NCI-H1694 treated with DMSO at 0.1 percent for 48 hours (cell line): ENCODE measurements around the gene NRXN3.

ENCODE experiments used
- DNase-seq: peaks from one replicate; lab custom pipeline; 2025; lab: John Stamatoyannopoulos, UW

The NRXN3 gene

GRCh38 chr14:79584679-79585078, 1414.5 kb downstream of the NRXN3 start:
- peak; percentile 43 for DNase-seq

DNA sequence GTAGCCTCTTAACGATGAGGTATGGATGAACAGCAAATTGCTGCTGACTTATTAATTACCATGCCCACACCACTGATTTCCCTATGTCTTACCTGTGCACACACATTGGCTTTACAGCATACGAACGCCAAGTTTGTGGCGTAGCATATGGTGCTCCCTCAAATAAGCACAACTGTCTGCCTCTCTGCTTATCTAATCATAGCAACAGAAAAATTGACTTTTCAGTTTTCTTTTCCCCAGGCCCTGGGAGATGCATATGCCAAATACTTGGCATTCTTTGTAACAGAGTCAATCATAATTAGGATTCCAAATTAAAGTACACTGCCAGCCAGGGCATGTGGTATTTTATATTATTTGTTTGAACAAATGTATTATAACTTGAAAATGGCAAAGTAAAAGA, 1415.7 kb downstream of the NRXN3 start:
- peak; percentile 79 for DNase-seq

GRCh38 chr14:79586416-79586815, 1416.2 kb downstream of the NRXN3 start:
- DNase-seq, result no peak

- no peak for DNase-seq
Measured at GRCh38 chr14:79586989-79587598, 1416.9 kb downstream of the NRXN3 start.

DNA sequence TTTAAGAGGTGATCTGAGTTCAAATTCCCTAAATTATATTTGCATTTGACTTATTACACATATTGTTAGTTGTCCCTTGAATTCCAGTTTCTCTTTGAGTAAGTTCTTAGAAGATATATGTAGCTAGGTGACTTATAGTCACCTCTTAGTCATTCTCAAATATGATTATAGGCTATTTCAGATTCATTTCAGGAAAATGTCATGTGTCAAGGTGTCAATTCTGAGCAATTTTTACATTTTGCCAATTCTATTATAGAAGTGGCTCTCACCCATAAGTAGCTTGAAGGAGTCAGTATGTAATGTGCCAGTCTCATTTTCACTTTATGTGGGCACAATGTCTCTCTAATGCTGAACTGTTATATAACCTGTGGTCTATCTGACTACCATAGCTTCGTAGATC, 1417.7 kb downstream of the NRXN3 start:
- no peak for DNase-seq

- DNase-seq, result no peak
Measured at GRCh38 chr14:79588398-79588797, 1418.2 kb downstream of the NRXN3 start.

- no peak for DNase-seq
Measured at GRCh38 chr14:79596551-79596950, 1426.4 kb downstream of the NRXN3 start.

DNA sequence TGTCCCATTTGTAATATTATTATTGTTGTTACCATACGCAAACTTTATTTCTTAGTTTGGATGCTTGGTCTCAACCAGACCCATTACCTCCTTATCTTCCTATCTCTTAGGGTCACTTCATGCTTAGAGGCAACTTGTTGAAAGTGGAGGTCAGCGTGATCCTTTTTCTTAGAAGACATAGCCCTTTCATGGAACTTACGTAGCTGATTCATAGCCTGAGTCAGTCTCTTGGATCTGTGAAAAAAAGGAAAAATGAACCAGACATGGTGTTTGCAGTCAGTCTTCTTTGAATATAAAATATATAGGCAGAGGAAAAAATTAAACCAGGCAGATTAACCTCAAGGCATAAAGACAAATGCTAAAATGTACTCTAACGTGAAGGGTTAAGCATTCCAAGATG, 1427.4 kb downstream of the NRXN3 start:
- no peak for DNase-seq

DNA sequence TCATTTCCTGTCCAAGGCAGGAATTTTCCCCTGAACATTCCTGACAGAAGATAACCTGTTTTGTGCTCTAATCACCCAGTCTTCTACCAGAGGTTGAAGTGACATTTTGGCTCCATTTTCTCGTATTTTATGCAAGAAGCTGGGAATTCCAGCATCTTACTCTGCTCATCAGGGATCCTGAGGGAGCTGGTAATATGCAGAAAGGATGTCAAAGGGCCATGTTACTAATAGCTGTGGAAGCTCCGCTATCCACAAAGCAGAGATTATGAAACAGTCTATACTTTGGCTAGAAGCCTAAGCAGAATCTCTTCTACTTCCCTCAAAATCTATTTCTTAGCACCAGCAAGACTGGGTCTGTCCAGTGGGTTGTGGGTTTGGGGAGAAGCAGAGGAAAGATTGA, 1428.2 kb downstream of the NRXN3 start:
- no peak for DNase-seq

DNA sequence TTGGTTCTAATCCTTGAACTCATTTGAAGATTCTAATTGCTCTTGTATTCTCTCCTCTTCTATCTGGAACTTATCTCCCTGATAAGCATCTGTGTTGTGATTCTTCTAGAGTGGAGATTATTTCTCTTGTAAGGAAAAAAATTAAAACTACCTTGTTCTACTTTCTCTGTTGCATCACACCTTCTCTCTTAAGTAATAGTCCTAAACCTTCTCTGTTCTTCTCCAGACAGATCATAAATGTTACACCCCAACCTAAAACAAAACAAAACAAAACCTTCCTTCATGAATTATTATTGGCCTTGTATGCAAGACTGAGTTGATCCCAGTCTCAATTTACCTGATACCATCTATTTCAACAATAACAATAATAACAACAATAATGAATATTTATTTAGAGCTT, 1429.1 kb downstream of the NRXN3 start:
- DNase-seq, result no peak

- no peak for DNase-seq
Measured at GRCh38 chr14:79600406-79600805, 1430.2 kb downstream of the NRXN3 start.

- DNase-seq, result no peak
Measured at GRCh38 chr14:79601579-79601978, 1431.4 kb downstream of the NRXN3 start.

GRCh38 chr14:79602045-79602444, 1431.9 kb downstream of the NRXN3 start:
- no peak for DNase-seq

DNA sequence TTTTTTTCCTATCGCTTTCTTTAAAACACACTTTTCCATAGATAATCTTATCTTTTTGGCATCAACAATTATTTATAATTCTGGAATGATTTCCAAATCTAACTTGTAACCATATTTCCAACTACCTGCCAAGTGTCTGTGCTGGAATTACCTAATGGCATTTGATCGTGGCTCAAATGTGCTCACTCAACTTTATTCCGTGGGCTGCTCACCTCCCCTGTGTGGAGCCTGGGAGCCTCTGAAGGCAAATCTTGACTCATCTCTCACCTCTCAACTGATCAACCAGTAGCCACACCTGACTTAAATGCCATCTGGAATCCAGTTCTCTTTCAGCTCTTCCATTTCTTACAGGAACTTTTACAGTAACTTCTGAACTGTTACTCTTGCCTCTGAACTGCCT, 1432.6 kb downstream of the NRXN3 start:
- DNase-seq, result no peak

- DNase-seq, result peak; percentile 97
Measured at GRCh38 chr14:79605849-79606248, 1435.7 kb downstream of the NRXN3 start.

DNA sequence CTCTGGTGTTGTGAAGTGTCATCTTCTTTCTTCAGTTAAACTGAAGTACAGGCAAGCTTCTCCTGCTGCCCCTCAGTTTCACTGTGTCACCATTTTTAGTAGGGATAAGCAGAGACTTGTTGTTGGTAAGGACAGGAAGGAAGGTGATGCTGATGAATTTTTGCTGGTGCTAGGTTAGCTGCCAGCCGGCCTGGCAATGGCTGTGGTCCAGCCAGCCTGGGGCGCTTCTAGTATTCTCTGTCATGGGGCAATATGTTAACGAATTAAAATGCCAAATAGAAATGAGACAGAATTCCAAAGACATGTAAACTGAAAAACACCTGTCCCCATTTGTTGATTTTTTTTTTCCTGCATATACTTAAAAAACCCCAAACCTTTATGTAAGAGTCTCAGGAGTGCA, 1438.3 kb downstream of the NRXN3 start:
- peak; percentile 92 for DNase-seq

GRCh38 chr14:79613625-79614024, 1443.5 kb downstream of the NRXN3 start:
- DNase-seq, result no peak

GRCh38 chr14:79614448-79614847, 1444.3 kb downstream of the NRXN3 start:
- DNase-seq, result no peak

- no peak for DNase-seq
Measured at GRCh38 chr14:79627058-79627457, 1456.9 kb downstream of the NRXN3 start.

DNA sequence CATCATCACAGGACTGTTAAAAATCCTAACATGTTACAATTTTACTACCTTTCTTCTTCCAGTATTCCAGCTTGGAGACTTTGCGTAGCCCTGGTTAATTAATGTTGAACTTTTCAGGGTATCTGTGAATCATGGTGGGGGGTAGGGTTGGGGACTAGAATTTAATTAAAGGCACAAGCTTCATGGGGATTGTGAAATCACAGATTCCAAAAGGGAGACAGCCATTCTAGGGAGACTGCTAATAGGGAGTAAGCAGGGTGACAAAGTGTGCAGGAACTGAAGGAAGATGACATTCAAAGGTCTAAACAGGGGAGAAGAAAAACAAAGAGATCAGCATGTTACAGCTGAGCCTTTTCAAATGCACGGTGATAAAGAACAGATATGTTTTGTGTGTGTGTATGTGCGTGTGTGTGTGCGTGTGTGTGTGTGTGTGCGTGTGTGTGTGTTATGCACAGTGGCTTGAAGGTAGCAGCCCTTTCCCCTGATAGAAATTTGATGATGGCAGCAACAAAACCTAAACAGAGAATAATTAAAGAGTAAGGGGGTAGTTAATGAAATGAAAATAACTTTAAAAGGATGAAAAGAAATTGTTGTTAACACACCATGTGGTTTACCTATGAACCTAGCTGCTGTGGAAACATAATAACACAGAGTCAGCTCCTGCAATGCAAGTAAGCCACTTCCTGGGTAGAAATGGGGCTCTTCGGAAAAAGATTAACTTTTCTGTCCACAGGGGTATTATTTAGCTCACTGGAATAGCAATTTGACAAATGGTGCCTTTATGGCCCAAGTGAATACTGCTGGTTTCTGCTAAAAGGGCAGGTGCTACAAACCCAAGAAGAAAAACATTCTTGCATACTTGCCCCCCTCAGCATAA, 1459.5 kb downstream of the NRXN3 start:
- DNase-seq, result no peak

DNA sequence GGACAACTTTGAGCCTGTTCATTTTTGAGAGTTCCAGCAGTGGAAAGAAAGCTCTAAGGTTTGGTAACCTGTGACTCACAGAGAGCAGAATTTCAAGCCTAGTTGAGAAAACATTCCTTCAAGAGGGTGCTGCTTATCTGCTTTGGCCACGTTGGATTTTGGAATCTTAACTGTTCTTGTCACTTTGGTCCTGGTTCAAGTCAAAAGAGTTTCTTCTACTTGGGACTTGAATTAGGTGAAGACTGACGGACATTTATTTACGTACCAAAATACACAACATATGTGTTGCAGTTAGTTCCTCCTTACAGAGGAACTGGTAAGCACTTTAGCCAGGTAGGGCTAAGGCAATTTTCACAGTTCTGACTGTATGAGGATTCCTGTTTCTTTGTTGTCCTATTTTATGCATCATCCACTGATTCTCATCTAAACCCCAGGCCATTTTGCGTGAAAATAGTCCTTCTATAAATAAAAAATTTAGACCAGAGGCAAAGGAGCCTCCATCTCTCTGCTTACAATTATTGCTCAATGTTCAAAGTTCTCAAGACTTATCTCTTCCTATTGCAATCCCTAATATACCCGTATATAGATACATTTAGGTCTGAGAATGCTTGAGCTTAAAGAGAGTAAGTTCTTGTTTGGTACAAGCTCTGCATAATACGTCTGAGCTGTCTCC, 1460.3 kb downstream of the NRXN3 start:
- DNase-seq, result no peak

- DNase-seq, result no peak
Measured at GRCh38 chr14:79631276-79631675, 1461.1 kb downstream of the NRXN3 start.

- DNase-seq, result peak; percentile 97
Measured at GRCh38 chr14:79638672-79639266, 1468.6 kb downstream of the NRXN3 start.
